Measurements from ENCODE around the gene HDGFL2.

Gene HDGFL2

GRCh38 chr19:4499318-4499717 is 27.2 kb downstream of the HDGFL2 start:
- no peak overlapping the region for H3K27ac ChIP-seq
- TF ChIP-seq CTCF (conservative IDR thresholded peaks at IDR 0.05) = no peak

GRCh38 chr19:4499855-4500254 is 27.8 kb downstream of the HDGFL2 start:
- H3K27ac ChIP-seq = no peak overlapping the region
- no peak for TF ChIP-seq CTCF (conservative IDR thresholded peaks at IDR 0.05)

GRCh38 chr19:4500841-4501591 is 28.9 kb downstream of the HDGFL2 start:
- no peak for TF ChIP-seq CTCF (conservative IDR thresholded peaks at IDR 0.05)
- H3K27ac ChIP-seq = no peak overlapping the region

GRCh38 chr19:4501691-4502090 is 29.6 kb downstream of the HDGFL2 start:
- H3K27ac ChIP-seq = no peak overlapping the region
- TF ChIP-seq CTCF (conservative IDR thresholded peaks at IDR 0.05) = no peak

- no peak for TF ChIP-seq CTCF (conservative IDR thresholded peaks at IDR 0.05)
- no peak overlapping the region for H3K27ac ChIP-seq
These were observed 30.4 kb downstream of the HDGFL2 start for GRCh38 chr19:4502282-4503131.

GRCh38 chr19:4503132-4503824 is 31.2 kb downstream of the HDGFL2 start:
- no peak for TF ChIP-seq CTCF (conservative IDR thresholded peaks at IDR 0.05)
- H3K27ac ChIP-seq = no peak overlapping the region

- TF ChIP-seq CTCF (conservative IDR thresholded peaks at IDR 0.05) = no peak
- no peak overlapping the region for H3K27ac ChIP-seq
These were observed 31.7 kb downstream of the HDGFL2 start for GRCh38 chr19:4503825-4504170.
